Stomach smooth muscle (tissue), 2 donors: ENCODE data around the gene PIH1D2.
"Not testable (repeated sequence)": the region's sequence is repeated elsewhere in the genome, so short reads cannot be mapped to it uniquely, and the experiment has no call there.

Experiments used
- H3K27ac ChIP-seq: one replicate; pipeline ENCODE4 v1.7.0; 2013; ENCODE audit warnings: mild to moderate bottlenecking, low read length, inconsistent platforms
- H3K27me3 ChIP-seq, 2 donors: one replicate each; pipeline ENCODE4 v1.7.0; 2013; ENCODE audit warnings: low read length in 2 of 2; ENCODE audit not compliant: insufficient read depth in 2 of 2, control insufficient read depth in 1 of 2
- H3K36me3 ChIP-seq, 2 donors: one replicate each; pipeline ENCODE4 v1.7.0; 2013; ENCODE audit warnings: low read length in 2 of 2; ENCODE audit not compliant: control insufficient read depth in 2 of 2, insufficient read depth in 2 of 2
- H3K4me1 ChIP-seq: one replicate; pipeline ENCODE4 v1.7.0; 2013; ENCODE audit warnings: low read length; ENCODE audit not compliant: control insufficient read depth, insufficient read depth
- H3K4me3 ChIP-seq, 2 donors: one replicate each; pipeline ENCODE4 v1.7.0; 2013; ENCODE audit warnings: low read length in 2 of 2
- H3K9ac ChIP-seq, 2 donors: one replicate each; pipeline ENCODE4 v1.7.0; 2013; ENCODE audit warnings: low read length in 2 of 2, mild to moderate bottlenecking in 1 of 2
- H3K9me3 ChIP-seq, 2 donors: one replicate each; pipeline ENCODE4 v1.7.0; 2013; ENCODE audit warnings: low read length in 2 of 2; ENCODE audit not compliant: control insufficient read depth in 2 of 2
- donor health status: healthy.
- donor health status: Pancreatic carcinoma.

PIH1D2 gene

DNA sequence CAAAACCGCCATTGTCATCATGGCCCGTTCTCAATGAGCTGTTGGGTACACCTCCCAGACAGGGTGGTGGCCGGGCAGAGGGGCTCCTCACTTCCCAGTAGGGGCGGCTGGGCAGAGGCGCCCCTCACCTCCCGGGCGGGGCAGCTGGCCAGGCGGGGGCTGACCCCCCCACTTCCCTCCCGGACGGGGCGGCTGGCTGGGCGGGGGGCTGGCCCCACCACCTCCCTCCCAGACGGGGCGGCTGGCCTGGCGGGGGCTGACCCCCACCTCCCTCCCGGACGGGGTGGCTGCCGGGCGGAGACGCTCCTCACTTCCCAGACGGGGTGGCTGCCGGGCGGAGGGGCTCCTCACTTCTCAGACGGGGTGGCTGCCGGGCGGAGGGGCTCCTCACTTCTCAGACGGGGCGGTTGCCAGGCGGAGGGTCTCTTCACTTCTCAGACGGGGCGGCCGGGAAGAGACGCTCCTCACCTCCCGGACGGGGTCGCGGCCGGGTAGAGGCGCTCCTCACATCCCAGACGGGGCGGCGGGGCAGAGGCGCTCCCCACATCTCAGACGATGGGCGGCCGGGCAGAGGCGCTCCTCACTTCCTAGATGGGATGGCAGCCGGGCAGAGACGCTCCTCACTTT lies 46.9 kb downstream of the PIH1D2 start:
- not testable (repeated sequence) for H3K4me3 ChIP-seq, H3K27me3 ChIP-seq, H3K9ac ChIP-seq, H3K27ac ChIP-seq, H3K9me3 ChIP-seq
- Histone ChIP-seq H3K36me3 (peaks cover 20 to 22% of the 10 kb centered on the region in 2 donors), H3K4me1 (peaks cover 13% of the 10 kb centered on the region)

DNA sequence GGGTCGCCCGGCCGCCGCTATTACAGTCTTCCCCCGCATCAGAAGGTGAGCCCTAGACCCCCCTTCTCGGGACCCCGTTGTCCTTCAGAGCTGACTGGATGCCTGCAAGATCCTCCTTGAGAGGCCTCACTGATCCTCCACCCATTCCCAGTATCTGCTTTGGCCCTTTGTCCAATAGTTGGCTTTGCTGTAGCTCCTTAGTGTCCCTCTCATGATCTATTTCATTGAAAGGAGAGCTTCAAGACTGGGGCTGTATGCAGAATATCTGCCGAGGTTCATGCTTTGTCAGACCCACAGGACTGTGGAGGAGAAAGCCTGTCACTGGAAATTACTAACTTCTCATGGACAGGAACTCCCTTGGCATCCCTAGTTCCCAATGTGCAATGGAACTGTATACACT lies 48.1 kb downstream of the PIH1D2 start:
- H3K9ac ChIP-seq, result peak overlapping the region; percentile 93 to 94
- H3K27me3 ChIP-seq, result no peaks in the 10 kb centered on the region
- H3K9me3 ChIP-seq, result no peaks in the 10 kb centered on the region
- H3K36me3 ChIP-seq, result peaks cover 24 to 27% of the 10 kb centered on the region in 2 donors
- H3K27ac ChIP-seq, result peak overlapping the region; percentile 92
- H3K4me1 ChIP-seq, result peaks cover 13% of the 10 kb centered on the region
- peak overlapping the region; percentile 95 to 99 for H3K4me3 ChIP-seq

DNA sequence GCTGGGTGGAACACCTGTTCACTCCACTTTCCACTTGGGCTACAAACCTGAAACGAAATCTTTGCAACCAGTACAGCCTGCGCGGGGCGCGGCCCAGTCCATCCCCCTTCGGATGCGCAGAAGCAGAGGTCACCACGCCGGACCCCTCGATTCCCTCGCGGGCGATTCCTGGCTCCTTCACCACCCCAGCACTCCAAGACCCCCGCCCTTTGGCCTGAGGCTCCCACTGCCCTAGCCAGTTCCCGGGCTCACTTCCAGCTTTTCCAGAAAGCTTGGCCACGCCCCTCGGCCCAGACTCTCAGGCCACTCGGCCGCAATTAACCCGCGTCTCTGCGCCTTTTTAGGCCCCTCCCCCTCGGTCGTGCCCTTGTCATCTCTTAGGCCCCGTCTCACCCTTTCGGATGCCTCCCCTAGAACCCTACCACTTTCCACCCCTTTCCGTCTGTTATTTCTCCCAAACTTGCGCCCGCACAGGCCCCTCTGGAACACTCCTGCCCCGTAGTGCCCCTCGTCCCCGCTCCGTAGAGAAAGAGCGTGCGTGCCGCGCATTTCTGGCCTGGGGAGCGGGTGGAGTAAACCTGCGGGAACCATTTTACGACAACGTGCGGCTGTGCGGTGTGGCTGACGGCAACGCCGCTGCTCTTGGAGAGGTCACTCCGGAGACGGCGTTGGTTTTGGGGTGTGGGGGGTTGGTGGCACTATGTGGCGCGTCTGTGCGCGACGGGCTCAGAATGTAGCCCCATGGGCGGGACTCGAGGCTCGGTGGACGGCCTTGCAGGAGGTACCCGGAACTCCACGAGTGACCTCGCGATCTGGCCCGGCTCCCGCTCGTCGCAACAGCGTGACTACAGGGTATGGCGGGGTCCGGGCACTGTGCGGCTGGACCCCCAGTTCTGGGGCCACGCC lies 48.8 kb downstream of the PIH1D2 start, which contains the start of gene DLAT:
DLAT (plus strand) TSS at position 636 of the 906 bp plus-strand sequence; CDS start at position 701, 65 bp downstream.
- peaks cover 21 to 26% of the 10 kb centered on the region in 2 donors for H3K36me3 ChIP-seq
- peaks cover 13% of the 10 kb centered on the region for H3K4me1 ChIP-seq
- H3K27ac ChIP-seq, result peak within 1 kb of the TSS; percentile 92
- no peaks in the 10 kb centered on the region for H3K27me3 ChIP-seq
- H3K4me3 ChIP-seq, result peak within 1 kb of the TSS; percentile 95 to 99
- no peaks in the 10 kb centered on the region for H3K9me3 ChIP-seq
- peak within 1 kb of the TSS; percentile 93 to 94 for H3K9ac ChIP-seq

DNA sequence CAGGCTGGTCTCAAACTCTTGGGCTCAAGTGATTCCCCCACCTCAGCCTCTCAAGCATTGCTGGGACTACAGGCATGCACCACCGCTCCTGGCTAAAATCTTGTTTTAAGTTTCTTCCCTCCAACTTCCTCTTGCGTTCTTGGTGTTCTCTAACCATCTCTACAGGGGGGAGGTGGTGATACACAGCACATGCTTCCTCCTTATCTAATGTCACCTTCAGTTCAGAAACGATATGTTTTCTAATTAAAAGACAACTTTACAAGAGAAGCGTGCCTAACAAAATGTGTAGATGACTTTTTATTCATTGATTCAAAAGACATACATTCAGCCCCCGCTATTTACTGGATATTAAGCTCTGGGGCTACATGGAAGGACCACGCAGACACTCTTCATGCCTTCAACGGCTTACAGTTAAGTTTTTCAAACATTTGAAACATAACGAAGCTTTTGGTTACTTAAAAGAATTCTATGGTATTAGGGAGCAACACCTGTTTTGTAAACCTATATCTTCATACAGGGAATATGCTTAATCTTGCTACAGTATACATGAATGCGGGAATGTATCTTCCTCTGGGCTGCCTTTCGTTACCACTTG lies 49.5 kb downstream of the PIH1D2 start:
- Histone ChIP-seq H3K36me3 (peaks cover 18 to 24% of the 10 kb centered on the region in 2 donors), H3K27me3 (no peaks in the 10 kb centered on the region), H3K9me3 (no peaks in the 10 kb centered on the region), H3K27ac (peak overlapping the region; percentile 92), H3K9ac (peak overlapping the region; percentile 93 to 94), H3K4me3 (peak overlapping the region; percentile 95 to 99), H3K4me1 (peaks cover 13% of the 10 kb centered on the region)

DNA sequence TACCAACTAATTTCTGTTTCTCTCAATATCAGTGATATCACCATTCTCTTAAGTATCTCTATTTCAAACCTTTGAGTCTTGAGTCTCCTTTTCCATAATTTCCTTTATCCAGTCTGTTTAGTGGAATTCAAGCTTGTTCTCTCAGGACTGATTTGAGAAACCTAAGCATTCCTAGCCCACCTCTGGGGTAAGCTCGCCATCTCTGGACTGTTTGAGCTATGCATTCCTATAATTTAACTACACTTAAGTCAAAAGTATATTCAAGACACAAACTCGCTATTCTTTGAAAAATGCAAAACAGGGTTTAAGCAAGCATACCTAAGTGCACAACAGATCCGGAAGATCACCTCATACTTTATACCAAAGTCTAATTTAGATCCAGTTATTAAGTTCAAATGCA lies 50.7 kb downstream of the PIH1D2 start:
- Histone ChIP-seq H3K9ac (no peak overlapping the region), H3K27ac (no peak overlapping the region), H3K4me3 (no peak overlapping the region), H3K27me3 (no peaks in the 10 kb centered on the region), H3K9me3 (no peaks in the 10 kb centered on the region), H3K36me3 (peaks cover 15 to 25% of the 10 kb centered on the region in 2 donors), H3K4me1 (peaks cover 13% of the 10 kb centered on the region)

DNA sequence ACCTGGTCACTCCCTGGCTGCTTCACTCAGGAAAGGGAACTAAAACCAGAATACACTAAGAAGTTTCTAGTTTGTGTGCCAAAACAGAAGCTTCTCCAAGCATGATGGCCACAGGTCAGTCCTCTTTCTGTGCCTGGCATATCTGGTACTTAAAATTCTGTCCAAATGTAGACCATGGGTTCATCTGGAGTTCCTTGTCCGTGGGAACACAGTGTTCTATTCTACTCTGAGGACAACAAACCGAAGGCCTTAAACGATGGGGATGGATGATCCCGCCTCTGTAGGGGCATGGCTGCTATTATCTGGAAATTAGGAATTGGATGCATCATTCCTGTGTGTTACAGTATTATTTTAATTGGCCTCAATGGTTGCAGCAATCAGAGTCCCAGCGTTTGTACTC lies 54.8 kb downstream of the PIH1D2 start:
- Histone ChIP-seq H3K36me3 (peaks cover 20 to 39% of the 10 kb centered on the region in 2 donors), H3K9ac (no peak overlapping the region), H3K9me3 (no peaks in the 10 kb centered on the region), H3K4me1 (peaks cover under 1% of the 10 kb centered on the region), H3K27ac (no peak overlapping the region), H3K27me3 (no peaks in the 10 kb centered on the region), H3K4me3 (no peak overlapping the region)
